MCF 10A (cell line): ENCODE data around the gene EPO. TPM values are rescaled to one million over a fixed set of nuclear protein-coding genes. Genes with fewer than 3 reads are reported as not detected.

ENCODE experiments used
- BruUV-seq: library from RNA; stranded (reverse); fragments of 400-500 nt; replicated peaks from 2 replicates; lab custom pipeline; 2021; lab: Mats Ljungman, UMichigan
- CTCF ChIA-PET: fragments of 300-600 bp; sonication (Branson Sonifier 250); formaldehyde crosslinking; extraction: SDS; loops from one replicate; lab custom pipeline; 2021; ENCODE audit warnings: antibody characterized with exemption, inconsistent platforms; lab: Yijun Ruan, JAX
- POLR2A ChIA-PET: fragments of 300-600, 350-650 bp; sonication (Branson Sonifier 250); formaldehyde crosslinking; extraction: SDS; loops from one replicate; lab custom pipeline; 2020; ENCODE audit warnings: antibody characterized with exemption, inconsistent platforms; lab: Yijun Ruan, JAX
- DNase-seq: peaks from one replicate; pipeline ENCODE4 v3.0.0-alpha.2; 2018; ENCODE audit not compliant: unreplicated experiment
- H3K27ac Mint-ChIP-seq: one replicate; pipeline ENCODE4 v1.8.0; 2022; ENCODE audit warnings: mild to moderate bottlenecking, low read depth, mixed read lengths; ENCODE audit not compliant: unreplicated experiment
- H3K27me3 Mint-ChIP-seq: one replicate; pipeline ENCODE4 v1.8.0; 2022; ENCODE audit warnings: mixed read lengths; ENCODE audit not compliant: insufficient read depth, unreplicated experiment
- H3K36me3 Mint-ChIP-seq: one replicate; pipeline ENCODE4 v1.8.0; 2022; ENCODE audit warnings: mild to moderate bottlenecking, moderate library complexity, mixed read lengths; ENCODE audit not compliant: insufficient read depth, unreplicated experiment
- H3K4me1 Mint-ChIP-seq: one replicate; pipeline ENCODE4 v1.8.0; 2022; ENCODE audit warnings: mixed read lengths; ENCODE audit not compliant: insufficient read depth, unreplicated experiment
- H3K4me3 Mint-ChIP-seq: one replicate; pipeline ENCODE4 v1.8.0; 2022; ENCODE audit warnings: mild to moderate bottlenecking, moderate library complexity, mixed read lengths; ENCODE audit not compliant: unreplicated experiment
- H3K9me3 Mint-ChIP-seq: one replicate; pipeline ENCODE4 v1.8.0; 2022; ENCODE audit warnings: mixed read lengths; ENCODE audit not compliant: unreplicated experiment
- CTCF ChIP-seq: fragments of 200-600 bp; IDR thresholded peaks from one replicate; pipeline ENCODE4 v1.8.0; 2022; ENCODE audit warnings: antibody characterized with exemption, mild to moderate bottlenecking; ENCODE audit not compliant: unreplicated experiment
- intact Hi-C: fragments of 100-400 bp; cut with micrococcal nuclease; formaldehyde crosslinking; loops from 2 replicates; pipeline ENCODE4 v1.14.1; 2022
- total RNA-seq: library from RNA; stranded (reverse); gene quantifications from 2 replicates; pipeline ENCODE4 v1.2.3, GENCODE V29; 2022

The EPO gene
- total RNA-seq, 1 experiment from 2014 or later, result not detected

GRCh38 chr7:100685049-100685605 lies 35.1 kb upstream of the EPO start:
- peaks cover 3% of the 10 kb centered on the region for H3K4me1 Mint-ChIP-seq
- BruUV-seq, result no TSS peak
- POLR2A ChIA-PET, result no interaction called here
- H3K9me3 Mint-ChIP-seq, result no peaks in the 10 kb centered on the region
- no peak for DNase-seq
- no peak for TF ChIP-seq CTCF
- no peaks in the 10 kb centered on the region for H3K27me3 Mint-ChIP-seq
- intact Hi-C loops, result no loop called here
- CTCF ChIA-PET, result interaction anchor here (0.7 kb wide), 1 partner anchor 120 kb away, joined by 3 read pairs; no protein-coding TSS in a partner anchor
- peaks cover 55% of the 10 kb centered on the region for H3K36me3 Mint-ChIP-seq
- no peak overlapping the region for H3K27ac Mint-ChIP-seq
- H3K4me3 Mint-ChIP-seq, result no peak overlapping the region

GRCh38 chr7:100685631-100686145 lies 34.6 kb upstream of the EPO start:
- CTCF ChIA-PET, result interaction anchor here (0.7 kb wide), 1 partner anchor 121 kb away, joined by 3 read pairs; no protein-coding TSS in a partner anchor
- no peaks in the 10 kb centered on the region for H3K4me1 Mint-ChIP-seq

GRCh38 chr7:100686201-100686821 lies 34.0 kb upstream of the EPO start:
- Mint-ChIP-seq H3K4me3 (no peak overlapping the region), H3K27ac (no peak overlapping the region), H3K27me3 (no peaks in the 10 kb centered on the region), H3K9me3 (no peaks in the 10 kb centered on the region), H3K4me1 (peaks cover under 1% of the 10 kb centered on the region), H3K36me3 (peaks cover 49% of the 10 kb centered on the region)
- no peak for DNase-seq
- POLR2A ChIA-PET, result no interaction called here
- CTCF ChIA-PET, result interaction anchor here (1.0 kb wide), 1 partner anchor 100 kb away, joined by 3 read pairs; no protein-coding TSS in a partner anchor
- BruUV-seq, result no TSS peak
- TF ChIP-seq CTCF, result no peak
- intact Hi-C loops, result no loop called here

More at GRCh38 chr7:100685631-100686145, 34.6 kb upstream of the EPO start:
- no peaks in the 10 kb centered on the region for H3K9me3 Mint-ChIP-seq
- no peak overlapping the region for H3K4me3 Mint-ChIP-seq
- no peak for TF ChIP-seq CTCF
- no peaks in the 10 kb centered on the region for H3K27me3 Mint-ChIP-seq
- POLR2A ChIA-PET, result no interaction called here
- no TSS peak for BruUV-seq
- H3K27ac Mint-ChIP-seq, result no peak overlapping the region
- intact Hi-C loops, result no loop called here
- H3K36me3 Mint-ChIP-seq, result peaks cover 52% of the 10 kb centered on the region
- no peak for DNase-seq

- Mint-ChIP-seq H3K4me3 (no peak overlapping the region), H3K4me1 (peaks cover 5% of the 10 kb centered on the region), H3K27ac (no peak overlapping the region), H3K36me3 (peaks cover 50% of the 10 kb centered on the region), H3K9me3 (no peaks in the 10 kb centered on the region), H3K27me3 (no peaks in the 10 kb centered on the region)
- no peak for TF ChIP-seq CTCF
- BruUV-seq, result no TSS peak
- POLR2A ChIA-PET, result no interaction called here
- intact Hi-C loops, result no loop called here
- CTCF ChIA-PET, result interaction anchor here (1.0 kb wide), 1 partner anchor 100 kb away, joined by 3 read pairs; no protein-coding TSS in a partner anchor
- no peak for DNase-seq
Observed at GRCh38 chr7:100686822-100687211, 33.5 kb upstream of the EPO start.
